Memory B cell (primary cell): ENCODE measurements around the gene GUCY1A1.

Experiments
- ATAC-seq: fragments of 150-1000 bp; cut with Tn5 transposase; 2 replicates; pipeline ENCODE4 v1.10.0; 2021; ENCODE audit warnings: low read depth, mild to moderate bottlenecking, moderate library complexity
- DNase-seq, 2 donors: peaks; one replicate each; pipeline ENCODE4 v3.0.0; 2022; ENCODE audit warnings: low spot score in 2 of 2
- H3K27ac Mint-ChIP-seq: one replicate; pipeline ENCODE4 v1.8.0; 2022; ENCODE audit warnings: mild to moderate bottlenecking, moderate library complexity, mixed read lengths
- H3K27me3 Mint-ChIP-seq: one replicate; pipeline ENCODE4 v1.8.0; 2022; ENCODE audit warnings: mixed read lengths
- H3K36me3 Mint-ChIP-seq: one replicate; pipeline ENCODE4 v1.8.0; 2022; ENCODE audit warnings: mild to moderate bottlenecking, mixed read lengths
- H3K4me1 Mint-ChIP-seq: one replicate; pipeline ENCODE4 v1.8.0; 2022; ENCODE audit warnings: mixed read lengths
- H3K4me3 Mint-ChIP-seq: one replicate; pipeline ENCODE4 v1.8.0; 2022; ENCODE audit warnings: mild to moderate bottlenecking, moderate library complexity, mixed read lengths
- H3K9me3 Mint-ChIP-seq: one replicate; pipeline ENCODE4 v1.8.0; 2022; ENCODE audit warnings: mixed read lengths

GUCY1A1 gene

GRCh38 chr4:155757745-155758265, 91.2 kb downstream of the GUCY1A1 start:
- H3K27me3 Mint-ChIP-seq: peaks cover 12% of the 10 kb centered on the region
- no peak for ATAC-seq
- no peak overlapping the region for H3K4me3 Mint-ChIP-seq
- H3K9me3 Mint-ChIP-seq: peaks cover 3% of the 10 kb centered on the region
- H3K4me1 Mint-ChIP-seq: no peaks in the 10 kb centered on the region
- H3K36me3 Mint-ChIP-seq: no peaks in the 10 kb centered on the region
- DNase-seq: no peak
- H3K27ac Mint-ChIP-seq: no peak overlapping the region

DNA sequence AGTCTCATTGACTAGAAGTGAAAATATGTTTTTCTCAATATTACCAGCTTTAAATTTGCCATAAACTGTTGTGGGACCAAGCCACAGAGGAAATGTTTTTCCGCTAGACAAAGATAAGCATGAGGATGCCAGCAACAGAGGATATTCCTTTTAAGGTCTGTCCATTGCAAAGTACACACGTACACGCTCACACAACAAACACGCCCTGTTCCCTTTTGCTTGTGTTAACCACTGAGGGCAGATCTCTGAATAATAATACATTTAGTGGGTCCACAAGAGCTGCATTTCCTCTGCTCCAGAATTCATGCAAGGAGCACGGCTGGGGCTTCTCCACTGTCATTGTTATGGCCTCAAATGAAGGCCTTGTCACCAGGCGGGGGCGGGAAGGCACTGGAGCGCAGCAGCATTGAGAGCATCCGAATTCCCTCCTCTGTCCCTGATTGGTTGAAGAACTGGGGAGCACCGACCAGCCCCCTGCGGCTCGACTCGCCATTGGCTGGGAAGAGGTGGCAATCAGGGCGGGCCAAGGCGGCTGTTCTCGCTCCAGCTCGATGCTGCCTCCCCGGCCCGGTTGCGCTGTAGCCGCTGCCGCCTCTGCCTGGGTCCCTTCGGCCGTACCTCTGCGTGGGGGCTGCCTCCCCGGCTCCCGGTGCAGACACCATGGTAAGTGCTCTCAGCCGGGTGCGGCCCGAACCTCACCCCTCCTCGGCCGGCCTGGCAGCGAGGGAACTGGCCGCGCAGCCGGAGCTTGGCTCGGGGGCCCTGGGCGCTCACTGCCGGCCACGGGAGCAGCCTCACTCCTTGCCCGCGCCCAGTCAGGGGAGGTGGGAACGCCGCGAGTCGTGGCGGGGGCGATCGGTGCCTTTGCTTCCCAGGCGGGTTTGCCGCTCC, 92.1 kb downstream of the GUCY1A1 start, which contains the start of gene GUCY1B1:
Gene GUCY1B1, plus strand, starts transcription at position 541 of the 891 bp plus-strand sequence. Its CDS starts 120 bp downstream, at position 661.
- Mint-ChIP-seq H3K36me3 (no peaks in the 10 kb centered on the region), H3K9me3 (peaks cover 3% of the 10 kb centered on the region), H3K4me1 (no peaks in the 10 kb centered on the region), H3K27me3 (peaks cover 12% of the 10 kb centered on the region), H3K27ac (no peak within 1 kb of the TSS), H3K4me3 (peak within 1 kb of the TSS; percentile 52)
- DNase-seq: peak; percentile 29 to 31
- peak; percentile 92 for ATAC-seq

DNA sequence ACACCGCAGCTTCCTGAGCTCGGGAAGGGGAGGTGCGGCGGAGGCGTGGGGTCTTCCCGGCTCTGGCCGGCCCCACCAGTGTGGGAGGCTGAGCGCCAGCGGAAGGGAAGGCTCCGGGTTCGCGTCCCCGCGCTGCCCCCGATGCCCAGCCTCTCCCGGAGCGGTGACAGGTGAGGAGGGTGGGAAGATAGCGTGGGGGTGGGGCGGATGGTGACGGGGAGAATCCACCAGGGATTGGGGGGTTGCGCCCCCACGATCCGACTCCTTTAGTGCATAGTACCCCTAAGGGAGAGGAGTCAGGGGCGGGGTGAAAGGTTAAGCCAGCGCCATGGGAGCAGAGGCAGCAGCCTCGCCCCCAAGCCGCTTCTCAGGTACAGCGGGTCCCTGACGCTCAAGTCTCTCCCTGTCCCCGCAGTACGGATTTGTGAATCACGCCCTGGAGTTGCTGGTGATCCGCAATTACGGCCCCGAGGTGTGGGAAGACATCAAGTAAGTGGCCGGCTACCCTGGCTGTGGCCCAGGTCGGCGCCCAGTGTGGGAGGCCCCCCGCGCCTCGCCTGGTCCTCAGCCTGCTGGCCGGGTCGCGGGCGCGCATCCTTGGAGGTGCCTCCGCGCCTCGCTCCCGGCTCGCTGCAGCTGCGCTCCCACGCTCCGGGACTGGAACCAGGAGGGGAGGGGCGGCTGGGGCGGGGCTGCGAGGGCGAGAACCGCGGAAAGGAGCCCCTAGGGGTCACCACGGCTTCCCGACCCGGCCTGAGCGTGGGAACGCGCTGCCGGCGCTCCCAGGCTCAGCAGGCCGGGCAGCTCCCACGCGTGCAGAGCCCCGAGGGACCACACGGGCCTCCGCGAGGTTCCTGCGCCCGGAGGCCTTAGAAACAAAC, 93.0 kb downstream of the GUCY1A1 start:
- Mint-ChIP-seq H3K9me3 (peaks cover 3% of the 10 kb centered on the region), H3K4me3 (peak overlapping the region; percentile 52), H3K27ac (no peak overlapping the region), H3K27me3 (peaks cover 12% of the 10 kb centered on the region), H3K4me1 (no peaks in the 10 kb centered on the region), H3K36me3 (no peaks in the 10 kb centered on the region)
- ATAC-seq: no peak
- no peak for DNase-seq

GRCh38 chr4:155761047-155761446, 94.4 kb downstream of the GUCY1A1 start:
- DNase-seq (no peak), ATAC-seq (no peak)
- H3K27ac Mint-ChIP-seq: no peak overlapping the region
- H3K9me3 Mint-ChIP-seq: peaks cover 3% of the 10 kb centered on the region
- H3K4me3 Mint-ChIP-seq: no peak overlapping the region
- H3K27me3 Mint-ChIP-seq: peaks cover 12% of the 10 kb centered on the region
- no peaks in the 10 kb centered on the region for H3K4me1 Mint-ChIP-seq
- no peaks in the 10 kb centered on the region for H3K36me3 Mint-ChIP-seq

- Mint-ChIP-seq H3K4me3 (no peak overlapping the region), H3K27ac (no peak overlapping the region), H3K9me3 (peaks cover 1% of the 10 kb centered on the region), H3K4me1 (no peaks in the 10 kb centered on the region), H3K36me3 (no peaks in the 10 kb centered on the region), H3K27me3 (peaks cover 10% of the 10 kb centered on the region)
- DNase-seq: no peak
- no peak for ATAC-seq
These were observed 95.3 kb downstream of the GUCY1A1 start for GRCh38 chr4:155761916-155762315.

GRCh38 chr4:155762334-155762733, 95.7 kb downstream of the GUCY1A1 start:
- H3K36me3 Mint-ChIP-seq: no peaks in the 10 kb centered on the region
- no peak for ATAC-seq

DNA sequence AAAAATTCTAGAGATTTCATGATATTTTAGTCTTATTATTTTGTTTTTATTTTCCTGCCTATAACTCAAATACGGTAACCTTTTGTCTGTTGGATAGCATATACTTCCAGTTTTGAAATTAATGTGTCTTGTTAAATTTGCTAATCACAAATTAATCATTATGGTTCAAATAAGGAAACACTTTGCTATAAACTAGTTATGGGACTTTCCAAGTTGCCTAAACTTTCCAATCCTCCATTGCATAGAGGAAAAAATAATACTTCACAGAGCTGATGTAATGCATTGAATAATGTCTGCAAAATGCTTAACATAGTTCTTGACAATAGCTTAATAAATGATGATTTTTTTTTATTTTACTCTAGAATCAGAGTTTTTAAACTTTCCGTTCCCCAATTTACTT, 96.9 kb downstream of the GUCY1A1 start:
- Mint-ChIP-seq H3K4me1 (no peaks in the 10 kb centered on the region), H3K27ac (no peak overlapping the region), H3K9me3 (no peaks in the 10 kb centered on the region), H3K27me3 (peaks cover 4% of the 10 kb centered on the region), H3K4me3 (no peak overlapping the region), H3K36me3 (no peaks in the 10 kb centered on the region)
- DNase-seq (no peak), ATAC-seq (no peak)

More at GRCh38 chr4:155762334-155762733, 95.7 kb downstream of the GUCY1A1 start:
- Mint-ChIP-seq H3K9me3 (no peaks in the 10 kb centered on the region), H3K27me3 (peaks cover 9% of the 10 kb centered on the region), H3K27ac (no peak overlapping the region), H3K4me1 (no peaks in the 10 kb centered on the region), H3K4me3 (no peak overlapping the region)
- no peak for DNase-seq

DNA sequence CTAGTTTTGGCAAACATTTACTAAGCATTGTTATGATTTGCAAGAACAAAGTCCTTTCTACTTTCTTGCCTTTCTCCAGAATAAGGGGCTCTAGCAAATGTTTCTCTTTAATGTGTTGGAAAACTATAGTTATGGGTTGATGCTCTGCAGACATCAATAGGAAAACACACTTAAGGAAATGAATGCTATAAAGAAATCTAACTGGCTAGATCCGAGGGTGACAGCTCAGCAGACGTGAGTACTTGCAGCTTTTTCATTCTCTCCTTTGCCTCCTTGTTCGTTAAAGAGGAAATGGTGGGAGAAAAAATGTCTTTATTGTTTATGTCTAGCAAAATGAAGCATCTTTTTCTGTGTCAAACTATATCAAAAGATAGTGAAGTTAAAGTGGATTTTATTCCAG, 98.5 kb downstream of the GUCY1A1 start:
- Mint-ChIP-seq H3K4me3 (no peak overlapping the region), H3K4me1 (peaks cover 2% of the 10 kb centered on the region), H3K9me3 (no peaks in the 10 kb centered on the region), H3K27me3 (peaks cover 4% of the 10 kb centered on the region), H3K36me3 (no peaks in the 10 kb centered on the region), H3K27ac (no peak overlapping the region)
- DNase-seq: no peak
- no peak for ATAC-seq

- Mint-ChIP-seq H3K27me3 (no peaks in the 10 kb centered on the region), H3K9me3 (no peaks in the 10 kb centered on the region), H3K4me3 (no peak overlapping the region), H3K36me3 (no peaks in the 10 kb centered on the region), H3K27ac (no peak overlapping the region), H3K4me1 (peaks cover 2% of the 10 kb centered on the region)
- no peak for DNase-seq
- no peak for ATAC-seq
These were observed 100.0 kb downstream of the GUCY1A1 start for GRCh38 chr4:155766622-155767021.

DNA sequence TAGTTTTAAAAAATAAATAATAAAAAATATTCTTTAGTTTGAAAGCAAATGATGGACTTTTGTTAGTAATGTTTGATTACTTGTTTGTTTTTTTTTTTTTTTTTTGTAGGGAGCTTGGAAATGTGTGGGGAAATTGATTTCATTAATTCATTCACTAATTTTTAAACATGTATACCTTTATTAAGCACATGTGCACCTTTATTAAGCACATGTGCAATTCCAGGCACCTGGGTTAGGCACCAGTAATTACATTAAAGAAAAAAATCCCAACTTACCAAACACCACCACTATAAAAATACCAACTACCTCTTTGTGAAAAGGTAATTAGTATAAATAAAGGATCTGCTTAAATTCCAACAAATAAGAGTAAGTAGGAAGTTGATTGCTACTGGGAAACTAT, 101.7 kb downstream of the GUCY1A1 start:
- no peaks in the 10 kb centered on the region for H3K27me3 Mint-ChIP-seq
- H3K4me3 Mint-ChIP-seq: no peak overlapping the region
- H3K4me1 Mint-ChIP-seq: peaks cover 2% of the 10 kb centered on the region
- ATAC-seq (no peak), DNase-seq (no peak)
- H3K9me3 Mint-ChIP-seq: no peaks in the 10 kb centered on the region
- no peaks in the 10 kb centered on the region for H3K36me3 Mint-ChIP-seq
- no peak overlapping the region for H3K27ac Mint-ChIP-seq

GRCh38 chr4:155769090-155769489, 102.4 kb downstream of the GUCY1A1 start:
- DNase-seq (no peak), ATAC-seq (peak; percentile 37)
- Mint-ChIP-seq H3K4me3 (no peak overlapping the region), H3K9me3 (peaks cover under 1% of the 10 kb centered on the region), H3K27me3 (peaks cover 1% of the 10 kb centered on the region), H3K27ac (no peak overlapping the region), H3K4me1 (peaks cover 2% of the 10 kb centered on the region), H3K36me3 (no peaks in the 10 kb centered on the region)

- DNase-seq (no peak), ATAC-seq (no peak)
- Mint-ChIP-seq H3K27ac (no peak overlapping the region), H3K27me3 (peaks cover 1% of the 10 kb centered on the region), H3K4me3 (no peak overlapping the region), H3K36me3 (no peaks in the 10 kb centered on the region), H3K4me1 (peaks cover 2% of the 10 kb centered on the region), H3K9me3 (peaks cover 2% of the 10 kb centered on the region)
These were observed 106.0 kb downstream of the GUCY1A1 start for GRCh38 chr4:155772459-155773195.

- Mint-ChIP-seq H3K4me3 (no peak overlapping the region), H3K36me3 (no peaks in the 10 kb centered on the region), H3K4me1 (peaks cover 2% of the 10 kb centered on the region), H3K27me3 (peaks cover 1% of the 10 kb centered on the region), H3K9me3 (peaks cover 2% of the 10 kb centered on the region), H3K27ac (no peak overlapping the region)
- DNase-seq (no peak), ATAC-seq (no peak)
These were observed 106.7 kb downstream of the GUCY1A1 start for GRCh38 chr4:155773196-155773800.
